Aorta (tissue), 5 donors: Measurements from ENCODE around the gene GDPD5. TPM values are rescaled to one million over a fixed set of nuclear protein-coding genes. Genes with fewer than 3 reads are reported as not detected.

Experiments
- ATAC-seq: fragments of 200-7000 bp; cut with Tn5 transposase; one replicate; pipeline ENCODE4 v1.9.1; 2022; ENCODE audit warnings: moderate library complexity; ENCODE audit not compliant: low FRiP score
- DNase-seq, 2 donors: peaks; one replicate each; pipeline ENCODE4 v3.0.0-alpha.2; 2020
- H3K27ac ChIP-seq, 2 donors: one replicate each; pipeline ENCODE4 v1.5.1; 2013; ENCODE audit warnings: low read length in 2 of 2, mild to moderate bottlenecking in 2 of 2, moderate library complexity in 2 of 2, control low read depth in 1 of 2, inconsistent platforms in 1 of 2, low read depth in 1 of 2
- H3K27me3 ChIP-seq, 2 donors: one replicate each; pipeline ENCODE4 v1.6.1; 2013; ENCODE audit warnings: control low read depth in 1 of 2, low read length in 1 of 2, mild to moderate bottlenecking in 1 of 2, moderate library complexity in 1 of 2; ENCODE audit not compliant: insufficient read depth in 2 of 2, control insufficient read depth in 1 of 2
- H3K36me3 ChIP-seq, 2 donors: one replicate each; pipeline ENCODE4 v1.6.1; 2013; ENCODE audit warnings: control low read depth in 1 of 2, low read length in 1 of 2, mild to moderate bottlenecking in 1 of 2; ENCODE audit not compliant: insufficient read depth in 2 of 2, control insufficient read depth in 1 of 2
- H3K4me1 ChIP-seq, 2 donors: one replicate each; pipeline ENCODE4 v1.6.1; 2013; ENCODE audit warnings: low read length in 2 of 2, control low read depth in 1 of 2, mild to moderate bottlenecking in 1 of 2, moderate library complexity in 1 of 2; ENCODE audit not compliant: insufficient read depth in 2 of 2, control insufficient read depth in 1 of 2
- H3K4me3 ChIP-seq, 2 donors: one replicate each; pipeline ENCODE4 v1.5.1; 2013; ENCODE audit warnings: low read length in 2 of 2, control low read depth in 1 of 2, mild to moderate bottlenecking in 1 of 2
- H3K9me3 ChIP-seq: one replicate; pipeline ENCODE4 v1.6.1; 2013; ENCODE audit warnings: mild to moderate bottlenecking, low read length; ENCODE audit not compliant: control insufficient read depth
- WGBS, 2 donors: extraction: QIAGEN DNeasy Blood & Tissue Kit; methylation state at CpG; one replicate each; pipeline ENCODE4 v1.1.7; 2013; 5-methylcytosine and 5-hydroxymethylcytosine counted together
- intact Hi-C, 2 donors: fragments of 100-400 bp; cut with DNase I; formaldehyde crosslinking; loops; one replicate each; pipeline versions ENCODE4 v1.14.2 to v1.15.0; 2022
- polyA plus RNA-seq, 2 donors: library from polyadenylated mRNA; stranded (reverse); fragments of 200-250 nt; gene quantifications; one replicate each; pipeline ENCODE4 v1.2.3, GENCODE V29; 2013
- total RNA-seq, 2 donors: library from RNA; stranded (reverse); fragmentation: NEBNext Ultra II Directional; extraction: Animal tissue kit (Norgen Biotek cat#: 25700); gene quantifications; one replicate each; pipeline ENCODE4 v1.2.1, GENCODE V29; 2021
- donor health status: healthy with polysubstance abuse.
- donor health status: Bipolar disorder and iron deficiency.
- donor health status: DM: no; HTN: no; CAD: no.
- donor health status: DM: no; HTN: no; CAD: no.
- donor health status: DM: yes; HTN: yes; CAD: no.

GDPD5 gene
- total and polyA plus RNA-seq, 4 donors: 3.5 to 53.0 (median 34.2) TPM

- Histone ChIP-seq H3K27me3 (no peaks in the 10 kb centered on the region), H3K4me3 (no peak overlapping the region), H3K4me1 (no peaks in the 10 kb centered on the region), H3K27ac (no peak overlapping the region), H3K36me3 (no peaks in the 10 kb centered on the region), H3K9me3 (no peaks in the 10 kb centered on the region)
- DNase-seq (no peak), ATAC-seq (no peak)
- 64 to 67% methylated on average over 13 to 14 of the region's 14 CpGs for WGBS, 2 donors
- intact Hi-C loops: no loop called here
Measured at GRCh38 chr11:75482931-75483469, 42.7 kb downstream of the GDPD5 start.

GRCh38 chr11:75481922-75482606, 43.7 kb downstream of the GDPD5 start:
- Histone ChIP-seq H3K9me3 (no peaks in the 10 kb centered on the region), H3K4me3 (no peak overlapping the region), H3K36me3 (no peaks in the 10 kb centered on the region), H3K4me1 (no peaks in the 10 kb centered on the region), H3K27ac (no peak overlapping the region), H3K27me3 (no peaks in the 10 kb centered on the region)
- WGBS, 2 donors: 92 to 95% methylated on average over 12 of the region's 12 CpGs
- ATAC-seq (no peak), DNase-seq (no peak)
- intact Hi-C loops: no loop called here

GRCh38 chr11:75481223-75481921, 44.4 kb downstream of the GDPD5 start:
- no peaks in the 10 kb centered on the region for H3K36me3 ChIP-seq
- H3K9me3 ChIP-seq: no peaks in the 10 kb centered on the region
- peak; percentile 17 for ATAC-seq
- no peaks in the 10 kb centered on the region for H3K27me3 ChIP-seq
- H3K27ac ChIP-seq: no peak overlapping the region
- H3K4me1 ChIP-seq: no peaks in the 10 kb centered on the region
- 86 to 90% methylated on average over 9 of the region's 9 CpGs for WGBS, 2 donors
- H3K4me3 ChIP-seq: no peak overlapping the region
- intact Hi-C loops: no loop called here
- DNase-seq: no peak

GRCh38 chr11:75480185-75481175, 45.3 kb downstream of the GDPD5 start:
- 69 to 72% methylated on average over 10 of the region's 10 CpGs for WGBS, 2 donors
- H3K27ac ChIP-seq: no peak overlapping the region
- DNase-seq (no peak), ATAC-seq (no peak)
- no peaks in the 10 kb centered on the region for H3K36me3 ChIP-seq
- H3K4me1 ChIP-seq: no peaks in the 10 kb centered on the region
- H3K9me3 ChIP-seq: no peaks in the 10 kb centered on the region
- intact Hi-C loops: no loop called here
- no peak overlapping the region for H3K4me3 ChIP-seq
- no peaks in the 10 kb centered on the region for H3K27me3 ChIP-seq

- intact Hi-C loops: no loop called here
- DNase-seq (no peak), ATAC-seq (no peak)
- Histone ChIP-seq H3K27me3 (no peaks in the 10 kb centered on the region), H3K9me3 (no peaks in the 10 kb centered on the region), H3K27ac (no peak overlapping the region), H3K4me3 (no peak overlapping the region), H3K4me1 (no peaks in the 10 kb centered on the region), H3K36me3 (no peaks in the 10 kb centered on the region)
- WGBS, 2 donors: 52 to 54% methylated on average over 4 of the region's 4 CpGs
Measured at GRCh38 chr11:75479597-75480145, 46.1 kb downstream of the GDPD5 start.

- intact Hi-C loops: no loop called here
- H3K27me3 ChIP-seq: no peaks in the 10 kb centered on the region
- DNase-seq: no peak
- no peaks in the 10 kb centered on the region for H3K4me1 ChIP-seq
- no peak overlapping the region for H3K4me3 ChIP-seq
- no peak for ATAC-seq
- no peaks in the 10 kb centered on the region for H3K36me3 ChIP-seq
- H3K9me3 ChIP-seq: no peaks in the 10 kb centered on the region
- 75 to 76% methylated on average over 5 of the region's 5 CpGs for WGBS, 2 donors
- H3K27ac ChIP-seq: no peak overlapping the region
Measured at GRCh38 chr11:75478783-75479596, 46.8 kb downstream of the GDPD5 start.

GRCh38 chr11:75477614-75477935, 48.2 kb downstream of the GDPD5 start:
- H3K36me3 ChIP-seq: no peaks in the 10 kb centered on the region
- intact Hi-C loops: no loop called here
- H3K27me3 ChIP-seq: no peaks in the 10 kb centered on the region
- no peak overlapping the region for H3K4me3 ChIP-seq
- DNase-seq (no peak), ATAC-seq (no peak)
- no peaks in the 10 kb centered on the region for H3K9me3 ChIP-seq
- WGBS, 2 donors: 91 to 94% methylated on average over 12 of the region's 12 CpGs
- H3K27ac ChIP-seq: no peak overlapping the region
- no peaks in the 10 kb centered on the region for H3K4me1 ChIP-seq
